ENCODE results near the gene RHOBTB1. TPM values are rescaled to one million over a fixed set of nuclear protein-coding genes. Genes with fewer than 3 reads are reported as not detected.

Gene RHOBTB1
- total and polyA plus RNA-seq, 9 of the 15 experiments (the other 6 are each of a cell fraction or from before 2014, with no cell fraction given) = 1.7 to 11.7 (median 9.3) TPM

DNA sequence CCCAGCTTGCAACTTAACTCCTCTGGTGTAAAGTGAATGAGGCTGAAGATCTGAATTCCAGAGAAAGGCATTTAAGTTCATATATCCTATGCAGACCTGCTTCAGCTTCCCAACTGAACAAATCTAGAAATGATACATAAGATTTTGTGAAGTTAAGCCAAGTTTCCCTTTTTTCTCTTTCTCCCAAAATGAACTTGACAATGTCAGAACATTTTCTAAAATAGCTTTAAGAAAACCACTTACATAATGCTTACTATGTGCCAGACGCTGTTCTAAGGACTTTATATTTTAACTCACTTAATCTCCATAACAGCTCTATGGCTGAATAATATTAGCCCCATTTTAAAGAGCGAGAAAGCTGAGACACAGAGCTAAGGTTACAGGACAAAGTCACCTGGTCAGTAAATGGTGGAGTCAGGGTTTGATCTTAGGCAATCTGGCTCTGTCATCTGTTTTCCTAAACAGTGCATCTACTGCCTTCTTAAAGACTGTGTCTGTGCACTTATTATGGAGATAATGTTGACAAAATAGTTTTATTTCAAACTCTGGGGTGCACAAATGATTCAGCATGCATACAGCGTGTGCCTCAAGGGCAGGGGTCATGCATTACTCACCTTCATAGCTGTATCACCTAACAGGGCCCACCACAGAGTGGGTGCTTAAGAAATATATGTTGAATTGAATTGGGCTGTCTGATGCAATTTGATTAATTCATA is 66.8 kb downstream of the RHOBTB1 start:
- no peak for ATAC-seq
- H3K36me3 ChIP-seq (ENCODE audit: control insufficient read depth, insufficient read depth, low read length) = no peaks in the 10 kb centered on the region; the same call in 2 of the 3 replicates
- H3K4me3 ChIP-seq = no peak overlapping the region
- no TSS peak for BruUV-seq (replicated peaks)
- no peaks in the 10 kb centered on the region for H3K27me3 ChIP-seq (ENCODE audit: control insufficient read depth in 2 of 2, insufficient read depth in 2 of 2, low read length in 2 of 2)
- H3K9me1 ChIP-seq (ENCODE audit: control insufficient read depth, insufficient read depth, low read length) = no peaks in the 10 kb centered on the region
- TF ChIP-seq, protein P1, sequence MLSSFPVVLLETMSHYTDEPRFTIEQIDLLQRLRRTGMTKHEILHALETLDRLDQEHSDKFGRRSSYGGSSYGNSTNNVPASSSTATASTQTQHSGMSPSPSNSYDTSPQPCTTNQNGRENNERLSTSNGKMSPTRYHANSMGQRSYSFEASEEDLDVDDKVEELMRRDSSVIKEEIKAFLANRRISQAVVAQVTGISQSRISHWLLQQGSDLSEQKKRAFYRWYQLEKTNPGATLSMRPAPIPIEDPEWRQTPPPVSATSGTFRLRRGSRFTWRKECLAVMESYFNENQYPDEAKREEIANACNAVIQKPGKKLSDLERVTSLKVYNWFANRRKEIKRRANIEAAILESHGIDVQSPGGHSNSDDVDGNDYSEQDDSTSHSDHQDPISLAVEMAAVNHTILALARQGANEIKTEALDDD (IDR thresholded peaks at IDR 0.05) = peak; percentile 46; the same call in 1 of the 2 replicates
- no peak for TF ChIP-seq ZNF121 (CRISPR knock-in tag; conservative IDR thresholded peaks at IDR 0.05)
- in situ Hi-C loops (cut with MboI) (no loop called here), intact Hi-C loops (cut with micrococcal nuclease) (no loop called here)
- 27% methylated on average over 3 of the region's 3 CpGs for WGBS (ENCODE audit: insufficient coverage, low coverage, missing lambda C conversion rate)
- ChIA-PET POLR2A (interaction anchor here (0.6 to 1.2 kb wide), 3 partner anchors 10 to 66 kb away, joined by 3 to 4 read pairs (median 3); no protein-coding TSS in a partner anchor), CTCF (ENCODE audit: low intra/inter-chr PET ratio) (no interaction called here)
- no peak overlapping the region for H3K27ac ChIP-seq (ENCODE audit: extremely low read depth, low read depth, low read length)
- DNase-seq (ENCODE audit: extremely low read depth in 1 of 4, low spot score in 3 of 4) = no peak
- no peak overlapping the region for H3K4me2 ChIP-seq (ENCODE audit: insufficient read depth, low read length)
- no peaks in the 10 kb centered on the region for H3K9me3 ChIP-seq (replicated peaks; ENCODE audit: control insufficient read depth, insufficient read depth, low read depth, low read length)
- no peak for FAIRE-seq
- no peak overlapping the region for H2AFZ ChIP-seq (ENCODE audit: low read depth, low read length)
- no peaks in the 10 kb centered on the region for H4K20me1 ChIP-seq (replicated peaks; ENCODE audit: control insufficient read depth, insufficient read depth, low read length)
- peaks cover 0 to 2% of the 10 kb centered on the region in 2 experiments; a peak in 1 of 5 replicates for H3K4me1 ChIP-seq (replicated peaks in 1 of 2; ENCODE audit: control insufficient read depth in 2 of 2, insufficient read depth in 2 of 2, low read length in 2 of 2)
- H3K9ac ChIP-seq (ENCODE audit: insufficient read depth in 1 of 2, low read depth in 2 of 2, low read length in 2 of 2) = no peak overlapping the region
- H3K79me2 ChIP-seq (ENCODE audit: control insufficient read depth, insufficient read depth, low read length) = no peaks in the 10 kb centered on the region

DNA sequence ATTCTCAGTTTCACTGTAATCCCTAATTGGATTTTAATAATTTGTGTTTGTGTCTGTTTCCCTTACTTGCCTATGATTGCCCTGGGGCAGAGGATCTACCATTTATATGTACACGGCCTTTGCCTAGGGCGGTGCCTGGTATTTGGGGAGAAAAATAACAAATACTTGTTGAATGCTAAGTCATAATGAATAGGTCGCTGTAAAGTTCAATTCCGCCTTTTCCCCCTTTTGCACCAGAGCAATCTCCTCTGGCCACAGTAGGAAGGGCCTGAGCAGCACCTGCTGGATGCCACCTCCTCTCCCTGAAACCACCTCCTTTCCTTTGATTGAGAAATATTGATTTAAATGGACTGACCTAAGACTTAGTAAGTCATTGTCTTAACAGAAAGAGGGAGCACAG is 70.2 kb downstream of the RHOBTB1 start:
- ATAC-seq = no peak
- no peak for FAIRE-seq
- H3K27me3 ChIP-seq (ENCODE audit: control insufficient read depth in 2 of 2, insufficient read depth in 2 of 2, low read length in 2 of 2) = no peaks in the 10 kb centered on the region
- in situ Hi-C loops (cut with MboI) = no loop called here
- H3K9ac ChIP-seq (ENCODE audit: insufficient read depth in 1 of 2, low read depth in 2 of 2, low read length in 2 of 2) = no peak overlapping the region
- no peak overlapping the region for H3K27ac ChIP-seq (ENCODE audit: extremely low read depth, low read depth, low read length)
- no peak for DNase-seq (ENCODE audit: extremely low read depth in 1 of 4, low spot score in 3 of 4)
- no peaks in the 10 kb centered on the region for H4K20me1 ChIP-seq (replicated peaks; ENCODE audit: control insufficient read depth, insufficient read depth, low read length)
- H3K4me1 ChIP-seq (replicated peaks in 1 of 2; ENCODE audit: control insufficient read depth in 2 of 2, insufficient read depth in 2 of 2, low read length in 2 of 2) = peaks cover 0 to 2% of the 10 kb centered on the region in 2 experiments; a peak in 1 of 5 replicates
- CTCF ChIA-PET (ENCODE audit: low intra/inter-chr PET ratio) = no interaction called here
- H3K79me2 ChIP-seq (ENCODE audit: control insufficient read depth, insufficient read depth, low read length) = no peaks in the 10 kb centered on the region
- H3K36me3 ChIP-seq (ENCODE audit: control insufficient read depth, insufficient read depth, low read length) = no peaks in the 10 kb centered on the region; the same call in 2 of the 3 replicates
- intact Hi-C loops (cut with micrococcal nuclease) = no loop called here
- H3K4me2 ChIP-seq (ENCODE audit: insufficient read depth, low read length) = no peak overlapping the region
- H3K9me1 ChIP-seq (ENCODE audit: control insufficient read depth, insufficient read depth, low read length) = no peaks in the 10 kb centered on the region
- H2AFZ ChIP-seq (ENCODE audit: low read depth, low read length) = no peak overlapping the region
- no peaks in the 10 kb centered on the region for H3K9me3 ChIP-seq (replicated peaks; ENCODE audit: control insufficient read depth, insufficient read depth, low read depth, low read length)
- no peak overlapping the region for H3K4me3 ChIP-seq
- 51% methylated on average over 4 of the region's 4 CpGs for WGBS (ENCODE audit: insufficient coverage, low coverage, missing lambda C conversion rate)
- POLR2A ChIA-PET = interaction anchor here (1.2 kb wide), 1 partner anchor 10 kb away, joined by 3 read pairs; no protein-coding TSS in a partner anchor
- BruUV-seq (replicated peaks) = no TSS peak
- no peak for TF ChIP-seq ZNF589 (CRISPR knock-in tag; IDR thresholded peaks at IDR 0.05; ENCODE audit: low read depth)
- TF ChIP-seq ZSCAN32 (CRISPR knock-in tag; IDR thresholded peaks at IDR 0.05) = no peak
- TF ChIP-seq, protein P2, sequence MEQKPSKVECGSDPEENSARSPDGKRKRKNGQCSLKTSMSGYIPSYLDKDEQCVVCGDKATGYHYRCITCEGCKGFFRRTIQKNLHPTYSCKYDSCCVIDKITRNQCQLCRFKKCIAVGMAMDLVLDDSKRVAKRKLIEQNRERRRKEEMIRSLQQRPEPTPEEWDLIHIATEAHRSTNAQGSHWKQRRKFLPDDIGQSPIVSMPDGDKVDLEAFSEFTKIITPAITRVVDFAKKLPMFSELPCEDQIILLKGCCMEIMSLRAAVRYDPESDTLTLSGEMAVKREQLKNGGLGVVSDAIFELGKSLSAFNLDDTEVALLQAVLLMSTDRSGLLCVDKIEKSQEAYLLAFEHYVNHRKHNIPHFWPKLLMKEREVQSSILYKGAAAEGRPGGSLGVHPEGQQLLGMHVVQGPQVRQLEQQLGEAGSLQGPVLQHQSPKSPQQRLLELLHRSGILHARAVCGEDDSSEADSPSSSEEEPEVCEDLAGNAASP (IDR thresholded peaks at IDR 0.05) = no peak
- TF ChIP-seq ZNF586 (CRISPR knock-in tag; conservative IDR thresholded peaks at IDR 0.05) = no peak
- no peak for TF ChIP-seq CBFA2T3 (IDR thresholded peaks at IDR 0.05)
- no peak for TF ChIP-seq ADNP (tag; IDR thresholded peaks at IDR 0.05)
- TF ChIP-seq ZNF24 (IDR thresholded peaks at IDR 0.05) = no peak
- no peak for TF ChIP-seq MCM2 (IDR thresholded peaks at IDR 0.05; ENCODE audit: low read depth)
- TF ChIP-seq, protein P3, sequence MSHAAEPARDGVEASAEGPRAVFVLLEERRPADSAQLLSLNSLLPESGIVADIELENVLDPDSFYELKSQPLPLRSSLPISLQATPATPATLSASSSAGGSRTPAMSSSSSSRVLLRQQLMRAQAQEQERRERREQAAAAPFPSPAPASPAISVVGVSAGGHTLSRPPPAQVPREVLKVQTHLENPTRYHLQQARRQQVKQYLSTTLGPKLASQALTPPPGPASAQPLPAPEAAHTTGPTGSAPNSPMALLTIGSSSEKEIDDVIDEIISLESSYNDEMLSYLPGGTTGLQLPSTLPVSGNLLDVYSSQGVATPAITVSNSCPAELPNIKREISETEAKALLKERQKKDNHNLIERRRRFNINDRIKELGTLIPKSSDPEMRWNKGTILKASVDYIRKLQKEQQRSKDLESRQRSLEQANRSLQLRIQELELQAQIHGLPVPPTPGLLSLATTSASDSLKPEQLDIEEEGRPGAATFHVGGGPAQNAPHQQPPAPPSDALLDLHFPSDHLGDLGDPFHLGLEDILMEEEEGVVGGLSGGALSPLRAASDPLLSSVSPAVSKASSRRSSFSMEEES (CRISPR knock-in tag; IDR thresholded peaks at IDR 0.05) = no peak
- TF ChIP-seq XRCC5 (IDR thresholded peaks at IDR 0.05; ENCODE audit: low read depth, low read length) = no peak

Data from K562 (cell line).